ENCODE measurements around the gene DCTN1.

Gene DCTN1

GRCh38 chr2:74381751-74382150 lies 1.6 kb upstream of the DCTN1 start:
- Histone ChIP-seq H3K9ac (ENCODE audit: low read depth, low read length) (no peak overlapping the region), H3K27me3 (ENCODE audit: insufficient read depth, low read length) (no peaks in the 10 kb centered on the region), H3K9me3 (ENCODE audit: insufficient read depth, low read depth, low read length) (no peaks in the 10 kb centered on the region), H3K4me1 (ENCODE audit: insufficient read depth, low read length) (peaks cover 11% of the 10 kb centered on the region), H3K36me3 (ENCODE audit: insufficient read depth, low read depth, low read length) (peaks cover 44% of the 10 kb centered on the region), H3K27ac (ENCODE audit: low read length) (no peak overlapping the region), H3K4me3 (ENCODE audit: low read length) (no peak overlapping the region)

- no peak overlapping the region for H3K9ac ChIP-seq (ENCODE audit: low read depth, low read length)
- H3K4me1 ChIP-seq (ENCODE audit: insufficient read depth, low read length) = peaks cover 22% of the 10 kb centered on the region
- no peak overlapping the region for H3K27ac ChIP-seq (ENCODE audit: low read length)
- H3K36me3 ChIP-seq (ENCODE audit: insufficient read depth, low read depth, low read length) = peaks cover 25% of the 10 kb centered on the region
- H3K4me3 ChIP-seq (ENCODE audit: low read length) = no peak overlapping the region
- H3K9me3 ChIP-seq (ENCODE audit: insufficient read depth, low read depth, low read length) = no peaks in the 10 kb centered on the region
- H3K27me3 ChIP-seq (ENCODE audit: insufficient read depth, low read length) = no peaks in the 10 kb centered on the region
Measured at GRCh38 chr2:74378007-74378406, 2.1 kb downstream of the DCTN1 start.

DNA sequence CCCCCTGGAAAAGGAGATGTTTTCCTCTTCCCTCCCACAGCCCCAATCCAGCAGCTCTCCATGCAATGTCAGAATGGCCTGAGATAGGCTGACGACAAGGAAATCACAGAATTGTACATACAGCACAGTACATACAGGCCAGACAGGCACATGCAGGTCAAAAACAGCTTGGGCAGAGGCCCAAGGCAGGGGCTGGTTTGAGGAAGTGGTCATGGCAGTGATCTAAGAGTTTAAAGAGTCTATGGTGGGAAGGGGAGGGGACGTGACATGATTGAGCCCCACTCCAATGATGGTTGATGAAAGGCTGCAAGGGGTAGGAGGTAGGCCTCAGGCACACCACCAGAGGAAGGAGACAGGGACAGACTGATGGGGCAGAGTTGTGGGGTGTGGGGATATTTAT lies 4.3 kb downstream of the DCTN1 start:
- H3K4me3 ChIP-seq (ENCODE audit: low read length) = no peak overlapping the region
- no peaks in the 10 kb centered on the region for H3K9me3 ChIP-seq (ENCODE audit: insufficient read depth, low read depth, low read length)
- H3K27me3 ChIP-seq (ENCODE audit: insufficient read depth, low read length) = no peaks in the 10 kb centered on the region
- H3K9ac ChIP-seq (ENCODE audit: low read depth, low read length) = no peak overlapping the region
- peaks cover 41% of the 10 kb centered on the region for H3K36me3 ChIP-seq (ENCODE audit: insufficient read depth, low read depth, low read length)
- no peak overlapping the region for H3K27ac ChIP-seq (ENCODE audit: low read length)
- H3K4me1 ChIP-seq (ENCODE audit: insufficient read depth, low read length) = peaks cover 22% of the 10 kb centered on the region

DNA sequence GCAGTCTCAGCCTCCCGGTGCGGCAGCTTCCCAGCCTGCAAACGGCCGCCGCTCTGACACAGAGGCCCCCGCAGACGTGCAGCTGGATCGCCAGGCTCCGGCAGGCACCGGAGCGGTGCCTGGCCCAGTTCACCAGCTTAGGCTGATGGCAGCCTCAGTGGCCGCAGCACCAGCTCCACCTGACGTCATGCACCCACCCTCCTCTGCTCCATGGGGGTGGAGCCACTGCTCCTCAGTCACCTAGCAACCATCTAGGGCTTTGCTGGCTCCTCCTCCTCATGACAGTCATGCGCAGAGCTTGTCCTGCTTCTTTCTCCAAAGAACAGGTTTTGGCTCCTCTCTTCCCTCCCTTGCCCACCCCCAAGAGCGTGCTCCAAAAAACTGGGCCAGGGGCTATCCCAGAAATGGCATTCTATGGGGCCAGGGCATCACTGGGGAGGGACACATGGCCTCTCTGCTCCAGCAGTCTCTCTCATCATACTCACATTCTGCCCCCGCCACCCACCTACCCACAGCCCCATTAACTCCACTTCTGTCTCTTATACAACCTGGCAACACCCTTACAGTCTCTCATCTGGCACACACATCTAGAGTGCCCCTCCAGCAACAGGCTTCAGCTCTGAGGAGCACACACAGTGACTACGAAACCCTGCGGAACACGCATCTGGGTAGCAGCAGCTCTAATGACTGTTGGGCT lies 5.5 kb downstream of the DCTN1 start:
- Histone ChIP-seq H3K27me3 (ENCODE audit: insufficient read depth, low read length) (no peaks in the 10 kb centered on the region), H3K4me1 (ENCODE audit: insufficient read depth, low read length) (peaks cover 16% of the 10 kb centered on the region), H3K27ac (ENCODE audit: low read length) (no peak overlapping the region), H3K36me3 (ENCODE audit: insufficient read depth, low read depth, low read length) (peaks cover 52% of the 10 kb centered on the region), H3K4me3 (ENCODE audit: low read length) (peak overlapping the region; percentile 71), H3K9me3 (ENCODE audit: insufficient read depth, low read depth, low read length) (no peaks in the 10 kb centered on the region), H3K9ac (ENCODE audit: low read depth, low read length) (peak overlapping the region; percentile 74; the same call in 1 of the 2 replicates)

DNA sequence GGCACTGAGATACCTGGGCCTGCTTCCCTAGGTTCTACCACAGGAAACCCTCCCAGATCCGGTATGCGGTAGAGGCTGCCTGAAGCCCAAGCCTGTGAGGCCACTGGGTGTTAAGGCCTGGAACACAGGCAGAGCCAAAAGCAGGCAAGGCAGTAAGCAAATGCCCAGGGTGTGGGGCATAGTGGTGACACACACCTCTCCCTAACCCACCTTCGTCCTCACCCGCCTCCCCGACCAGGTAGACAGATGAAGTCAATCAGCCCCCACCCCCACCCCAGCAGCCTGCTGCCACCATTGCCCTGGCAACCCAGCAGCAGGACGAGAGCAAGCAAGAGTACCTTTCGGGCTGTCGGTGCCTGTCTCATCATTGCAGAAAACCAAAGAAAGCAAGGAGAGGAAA lies 6.1 kb downstream of the DCTN1 start:
- peak overlapping the region; percentile 74; the same call in 1 of the 2 replicates for H3K9ac ChIP-seq (ENCODE audit: low read depth, low read length)
- H3K4me1 ChIP-seq (ENCODE audit: insufficient read depth, low read length) = peaks cover 12% of the 10 kb centered on the region
- peak overlapping the region; percentile 71 for H3K4me3 ChIP-seq (ENCODE audit: low read length)
- H3K9me3 ChIP-seq (ENCODE audit: insufficient read depth, low read depth, low read length) = no peaks in the 10 kb centered on the region
- H3K27ac ChIP-seq (ENCODE audit: low read length) = no peak overlapping the region
- H3K36me3 ChIP-seq (ENCODE audit: insufficient read depth, low read depth, low read length) = peaks cover 58% of the 10 kb centered on the region
- H3K27me3 ChIP-seq (ENCODE audit: insufficient read depth, low read length) = no peaks in the 10 kb centered on the region

- no peak overlapping the region for H3K9ac ChIP-seq (ENCODE audit: low read depth, low read length)
- H3K9me3 ChIP-seq (ENCODE audit: insufficient read depth, low read depth, low read length) = no peaks in the 10 kb centered on the region
- H3K4me1 ChIP-seq (ENCODE audit: insufficient read depth, low read length) = peaks cover 12% of the 10 kb centered on the region
- H3K4me3 ChIP-seq (ENCODE audit: low read length) = peak overlapping the region; percentile 71; the same call in 1 of the 2 replicates
- peaks cover 63% of the 10 kb centered on the region for H3K36me3 ChIP-seq (ENCODE audit: insufficient read depth, low read depth, low read length)
- no peaks in the 10 kb centered on the region for H3K27me3 ChIP-seq (ENCODE audit: insufficient read depth, low read length)
- H3K27ac ChIP-seq (ENCODE audit: low read length) = no peak overlapping the region
Measured at GRCh38 chr2:74373221-74373676, 6.9 kb downstream of the DCTN1 start.

GRCh38 chr2:74372674-74373073 lies 7.4 kb downstream of the DCTN1 start:
- H3K27me3 ChIP-seq (ENCODE audit: insufficient read depth, low read length) = no peaks in the 10 kb centered on the region
- H3K9me3 ChIP-seq (ENCODE audit: insufficient read depth, low read depth, low read length) = no peaks in the 10 kb centered on the region
- no peak overlapping the region for H3K9ac ChIP-seq (ENCODE audit: low read depth, low read length)
- H3K36me3 ChIP-seq (ENCODE audit: insufficient read depth, low read depth, low read length) = peaks cover 64% of the 10 kb centered on the region
- no peak overlapping the region for H3K4me3 ChIP-seq (ENCODE audit: low read length)
- H3K27ac ChIP-seq (ENCODE audit: low read length) = no peak overlapping the region
- H3K4me1 ChIP-seq (ENCODE audit: insufficient read depth, low read length) = peaks cover 12% of the 10 kb centered on the region

- Histone ChIP-seq H3K27ac (ENCODE audit: low read length) (no peak overlapping the region), H3K36me3 (ENCODE audit: insufficient read depth, low read depth, low read length) (peaks cover 64% of the 10 kb centered on the region), H3K27me3 (ENCODE audit: insufficient read depth, low read length) (no peaks in the 10 kb centered on the region), H3K9ac (ENCODE audit: low read depth, low read length) (no peak overlapping the region), H3K4me1 (ENCODE audit: insufficient read depth, low read length) (peaks cover 12% of the 10 kb centered on the region), H3K4me3 (ENCODE audit: low read length) (no peak overlapping the region), H3K9me3 (ENCODE audit: insufficient read depth, low read depth, low read length) (no peaks in the 10 kb centered on the region)
Measured at GRCh38 chr2:74371421-74371820, 8.7 kb downstream of the DCTN1 start.

GRCh38 chr2:74369976-74370375 lies 10.1 kb downstream of the DCTN1 start:
- Histone ChIP-seq H3K4me3 (ENCODE audit: low read length) (no peak overlapping the region), H3K27ac (ENCODE audit: low read length) (no peak overlapping the region), H3K9me3 (ENCODE audit: insufficient read depth, low read depth, low read length) (no peaks in the 10 kb centered on the region), H3K9ac (ENCODE audit: low read depth, low read length) (no peak overlapping the region), H3K4me1 (ENCODE audit: insufficient read depth, low read length) (peaks cover 12% of the 10 kb centered on the region), H3K36me3 (ENCODE audit: insufficient read depth, low read depth, low read length) (peaks cover 74% of the 10 kb centered on the region), H3K27me3 (ENCODE audit: insufficient read depth, low read length) (no peaks in the 10 kb centered on the region)

DNA sequence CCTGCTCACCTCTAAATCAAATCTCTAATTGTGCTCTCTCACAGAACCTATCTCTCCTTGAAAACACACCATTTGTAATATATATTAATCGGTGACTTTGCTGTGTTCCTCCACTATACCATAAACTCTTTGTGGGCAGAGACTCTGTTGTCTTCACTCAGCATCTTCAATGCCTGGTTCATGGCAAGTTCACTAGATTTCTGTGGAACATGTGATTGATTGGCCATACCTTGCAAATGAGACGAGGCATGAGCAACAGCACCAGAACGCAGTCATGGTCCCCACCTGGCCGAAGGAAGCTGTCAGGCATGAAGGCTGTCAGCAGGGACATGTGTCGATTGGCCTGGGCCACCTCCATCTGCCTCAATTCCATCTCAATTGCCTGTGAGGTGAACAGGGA lies 11.6 kb downstream of the DCTN1 start:
- Histone ChIP-seq H3K9me3 (ENCODE audit: insufficient read depth, low read depth, low read length) (no peaks in the 10 kb centered on the region), H3K4me1 (ENCODE audit: insufficient read depth, low read length) (peaks cover under 1% of the 10 kb centered on the region; the same call in 1 of the 2 replicates), H3K27me3 (ENCODE audit: insufficient read depth, low read length) (no peaks in the 10 kb centered on the region)

DNA sequence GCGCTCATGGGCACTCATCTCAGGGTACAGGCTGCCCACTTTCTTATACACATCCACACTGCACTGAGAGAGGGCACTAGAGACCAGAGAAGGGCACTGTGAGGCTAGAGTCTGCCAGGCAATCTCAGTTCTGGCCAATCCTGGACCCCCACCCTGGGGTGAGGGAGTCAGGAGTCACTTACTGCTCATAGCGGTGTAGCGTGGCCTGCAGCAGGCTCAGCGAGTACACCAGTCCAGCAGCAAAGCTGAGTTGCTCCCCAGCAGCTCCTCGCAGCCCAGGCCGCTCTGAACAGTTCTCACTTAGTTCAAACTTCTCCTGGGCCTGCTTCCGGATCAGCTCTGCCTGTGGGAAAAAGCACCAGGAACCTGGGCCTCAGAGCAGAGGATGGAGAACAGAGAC lies 12.3 kb downstream of the DCTN1 start:
- no peak overlapping the region for H3K9ac ChIP-seq (ENCODE audit: low read depth, low read length)
- H3K36me3 ChIP-seq (ENCODE audit: insufficient read depth, low read depth, low read length) = peaks cover 95% of the 10 kb centered on the region
- no peaks in the 10 kb centered on the region for H3K9me3 ChIP-seq (ENCODE audit: insufficient read depth, low read depth, low read length)
- H3K27me3 ChIP-seq (ENCODE audit: insufficient read depth, low read length) = no peaks in the 10 kb centered on the region
- no peaks in the 10 kb centered on the region for H3K4me1 ChIP-seq (ENCODE audit: insufficient read depth, low read length)
- no peak overlapping the region for H3K4me3 ChIP-seq (ENCODE audit: low read length)
- no peak overlapping the region for H3K27ac ChIP-seq (ENCODE audit: low read length)

More for the DNA sequence above, 11.6 kb downstream of the DCTN1 start:
- H3K27ac ChIP-seq (ENCODE audit: low read length) = no peak overlapping the region
- peaks cover 89% of the 10 kb centered on the region for H3K36me3 ChIP-seq (ENCODE audit: insufficient read depth, low read depth, low read length)
- H3K4me3 ChIP-seq (ENCODE audit: low read length) = no peak overlapping the region
- H3K9ac ChIP-seq (ENCODE audit: low read depth, low read length) = no peak overlapping the region

- no peak overlapping the region for H3K4me3 ChIP-seq (ENCODE audit: low read length)
- no peak overlapping the region for H3K27ac ChIP-seq (ENCODE audit: low read length)
- no peak overlapping the region for H3K9ac ChIP-seq (ENCODE audit: low read depth, low read length)
- H3K9me3 ChIP-seq (ENCODE audit: insufficient read depth, low read depth, low read length) = no peaks in the 10 kb centered on the region
- peaks cover 100% of the 10 kb centered on the region for H3K36me3 ChIP-seq (ENCODE audit: insufficient read depth, low read depth, low read length)
- H3K27me3 ChIP-seq (ENCODE audit: insufficient read depth, low read length) = no peaks in the 10 kb centered on the region
- H3K4me1 ChIP-seq (ENCODE audit: insufficient read depth, low read length) = no peaks in the 10 kb centered on the region
Measured at GRCh38 chr2:74366036-74366435, 14.1 kb downstream of the DCTN1 start.

All from iPS-20b (cell line).